ENCODE data around the gene FAM53A.
"Not testable (repeated sequence)": the region's sequence is repeated elsewhere in the genome, so short reads cannot be mapped to it uniquely, and the experiment has no call there.

FAM53A gene

DNA sequence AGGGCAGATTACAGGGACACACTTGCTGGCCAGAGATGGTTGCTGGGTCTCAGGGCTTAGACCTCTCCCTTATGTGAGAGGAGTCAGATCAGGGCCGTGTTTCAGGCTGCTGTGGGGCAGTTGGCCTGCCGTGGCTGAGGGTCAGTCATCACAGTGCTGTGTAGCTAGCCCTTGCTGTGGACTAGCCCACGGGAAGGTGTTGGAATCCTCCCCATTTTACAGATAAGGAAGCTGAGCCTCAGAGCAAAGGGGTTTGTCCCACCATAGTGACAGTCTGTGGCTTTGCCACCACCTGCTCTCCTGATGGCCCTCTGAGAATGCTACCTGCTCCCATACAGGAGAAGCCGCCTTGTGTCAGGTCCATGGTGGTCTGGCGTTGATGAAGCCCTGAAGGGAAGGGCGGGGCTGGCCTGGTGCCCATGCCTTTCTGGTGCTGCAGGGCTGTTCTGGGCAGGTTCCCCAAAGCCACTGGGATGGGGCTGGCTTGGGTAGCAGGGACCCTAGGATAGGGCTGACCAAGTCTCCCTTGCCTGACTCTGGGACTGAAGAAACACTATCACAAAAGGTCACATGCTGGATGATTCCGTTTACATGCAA, 2.4 kb upstream of the FAM53A start:
- in situ Hi-C loops (cut with MboI; ENCODE audit: low sequenced_read_pairs): no loop called here

- in situ Hi-C loops (cut with MboI; ENCODE audit: low sequenced_read_pairs): no loop called here
Measured at GRCh38 chr4:1685235-1686150, 1.4 kb upstream of the FAM53A start.

DNA sequence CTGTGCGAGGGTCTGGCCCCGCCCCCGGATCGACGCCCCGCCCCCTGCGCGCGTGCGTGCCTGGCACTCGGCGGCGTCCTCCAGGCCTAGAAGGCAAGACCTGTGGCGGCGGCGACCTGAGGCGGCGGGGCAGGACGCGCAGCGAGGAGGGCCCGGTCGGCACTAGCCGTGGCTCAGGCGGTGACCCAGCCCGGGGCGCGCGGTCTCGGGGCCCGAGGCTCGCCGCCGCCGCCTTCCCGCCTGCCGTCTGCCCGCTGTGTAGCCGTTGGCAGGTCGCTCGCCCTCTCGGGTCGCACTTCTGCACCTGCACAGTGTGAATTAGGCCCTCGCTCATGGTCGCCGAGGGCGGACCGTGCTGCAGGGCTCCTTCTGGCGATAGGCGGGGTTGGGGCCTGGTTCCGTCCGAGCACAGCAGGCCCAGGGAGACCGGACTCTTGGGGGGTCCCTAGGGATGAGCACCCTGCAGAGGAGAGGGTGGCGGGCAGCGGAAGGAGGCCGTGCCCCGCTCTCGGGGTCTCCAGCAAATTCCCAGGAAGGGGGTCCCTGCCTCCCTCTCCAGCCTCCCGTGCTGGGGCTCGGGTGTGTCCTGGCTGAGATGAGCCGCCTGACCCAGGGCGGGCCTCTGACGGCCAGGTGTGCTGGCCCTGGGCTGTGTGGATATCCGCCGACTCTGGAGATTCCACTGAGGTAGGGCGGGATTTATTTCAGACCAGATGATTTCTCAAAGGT, 557 bp upstream of the FAM53A start:
- in situ Hi-C loops (cut with MboI; ENCODE audit: low sequenced_read_pairs): no loop called here

DNA sequence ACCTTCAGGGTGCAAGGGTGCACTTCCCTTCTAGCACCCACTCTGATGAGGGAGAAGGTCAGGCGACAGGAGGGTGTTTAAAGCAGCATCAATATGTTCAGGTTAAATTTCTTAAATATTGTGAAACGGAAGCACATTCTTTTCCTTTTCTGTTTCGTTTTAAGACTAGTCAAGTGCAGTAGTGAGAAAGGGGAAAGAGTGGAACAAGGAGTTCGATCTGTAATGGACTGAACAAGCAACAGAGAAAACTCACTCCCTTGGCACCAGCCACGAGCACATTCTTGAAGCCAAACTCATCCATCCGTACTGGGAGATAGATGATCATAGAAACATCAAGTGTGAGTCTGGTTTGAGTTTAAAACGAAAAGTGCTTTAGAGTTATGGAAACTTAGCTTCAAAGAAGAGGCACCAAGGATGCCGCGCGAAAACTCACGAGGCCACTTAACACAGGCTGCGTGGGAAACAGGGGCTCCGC, 815 bp downstream of the FAM53A start:
- in situ Hi-C loops (cut with MboI; ENCODE audit: low sequenced_read_pairs): no loop called here

- in situ Hi-C loops (cut with MboI; ENCODE audit: low sequenced_read_pairs): no loop called here
Measured at GRCh38 chr4:1682860-1683259, 1.3 kb downstream of the FAM53A start.

DNA sequence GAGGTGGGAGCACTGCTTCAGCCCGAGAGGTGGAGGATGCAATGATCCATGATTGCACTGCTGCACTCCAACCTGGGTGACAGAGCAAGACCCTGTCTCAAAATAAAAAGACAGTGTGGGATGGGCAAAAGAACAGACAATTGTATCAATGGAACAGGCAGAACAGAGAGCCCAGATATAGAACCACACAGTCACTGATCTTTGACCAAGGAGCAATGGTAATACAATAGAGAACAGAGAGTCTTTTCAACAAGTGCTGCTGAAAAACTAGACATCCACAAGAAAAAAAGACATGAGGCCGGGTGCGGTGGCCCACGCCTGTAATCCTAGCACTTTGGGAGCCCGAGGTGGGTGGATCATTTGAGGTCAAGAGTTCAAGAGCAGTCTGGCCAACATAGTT, 5.9 kb downstream of the FAM53A start:
- in situ Hi-C loops (cut with MboI; ENCODE audit: low sequenced_read_pairs): no loop called here

DNA sequence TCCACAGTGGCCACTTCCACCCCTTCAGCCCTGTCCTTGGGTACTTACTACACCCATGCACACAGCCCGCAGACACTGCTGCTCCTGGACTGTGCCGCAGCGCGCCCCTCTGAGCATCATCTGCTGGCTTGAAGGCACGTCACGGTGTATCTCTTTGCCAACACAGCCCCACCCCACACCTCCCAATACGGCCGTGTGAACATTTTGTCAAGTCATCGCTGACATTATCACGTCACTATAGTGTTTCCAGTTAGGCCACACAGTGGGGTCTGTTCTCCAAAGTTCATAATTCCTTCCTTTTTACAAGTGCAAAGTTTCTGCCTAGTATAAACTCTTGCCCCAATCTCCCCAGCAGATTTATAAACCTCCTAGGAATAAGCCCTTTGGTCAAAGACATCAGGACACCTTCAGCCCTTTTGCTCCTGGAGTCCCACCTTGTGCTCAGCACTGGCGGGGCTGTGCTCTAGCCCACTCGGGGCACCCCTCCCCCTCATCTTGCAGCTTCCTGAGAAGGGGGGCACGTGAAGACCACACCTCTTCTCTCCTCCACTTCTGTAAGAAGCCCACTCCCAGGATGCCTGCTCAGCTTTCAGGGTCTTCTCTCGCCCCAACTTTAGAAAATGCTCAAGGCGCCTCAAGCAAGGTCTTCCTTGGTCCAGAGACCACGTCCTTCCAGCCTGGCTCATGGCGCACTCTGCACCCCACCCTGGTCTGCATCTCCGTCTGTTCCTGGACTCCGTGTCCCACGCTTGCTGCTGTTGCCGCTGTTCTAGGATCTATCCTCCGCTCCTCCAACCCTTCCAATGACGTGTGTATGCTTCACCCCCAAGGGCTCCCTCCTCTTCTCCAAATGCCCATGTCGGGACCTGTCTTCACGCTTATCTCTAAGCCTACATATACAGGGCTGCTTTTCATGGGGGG, 7.2 kb downstream of the FAM53A start:
- in situ Hi-C loops (cut with MboI; ENCODE audit: low sequenced_read_pairs): no loop called here

DNA sequence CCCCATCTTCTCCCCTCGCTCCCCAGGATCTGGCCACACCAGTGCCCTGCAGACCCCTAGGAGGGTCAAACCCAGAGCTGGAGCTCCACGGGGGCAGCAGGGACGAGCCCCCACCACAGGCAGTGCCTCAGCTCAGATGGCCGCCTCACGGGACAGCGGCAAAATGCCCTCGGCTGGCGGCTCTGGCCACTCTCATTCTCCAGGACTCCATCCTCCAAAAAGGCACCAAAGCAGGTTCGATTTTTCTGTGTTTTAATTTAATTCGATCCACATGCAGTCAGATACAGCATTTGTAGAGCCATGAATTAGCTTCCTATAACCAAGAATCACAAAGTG, 8.3 kb downstream of the FAM53A start:
- in situ Hi-C loops (cut with MboI; ENCODE audit: low sequenced_read_pairs): no loop called here

- in situ Hi-C loops (cut with MboI; ENCODE audit: low sequenced_read_pairs): no loop called here
Measured at GRCh38 chr4:1675136-1675801, 8.8 kb downstream of the FAM53A start.

GRCh38 chr4:1674682-1675081, 9.4 kb downstream of the FAM53A start:
- in situ Hi-C loops (cut with MboI; ENCODE audit: low sequenced_read_pairs): no loop called here

GRCh38 chr4:1673671-1674070, 10.4 kb downstream of the FAM53A start:
- in situ Hi-C loops (cut with MboI; ENCODE audit: low sequenced_read_pairs): no loop called here

- in situ Hi-C loops (cut with MboI; ENCODE audit: low sequenced_read_pairs): not testable (repeated sequence)
Measured at GRCh38 chr4:1671011-1671410, 13.1 kb downstream of the FAM53A start.

DNA sequence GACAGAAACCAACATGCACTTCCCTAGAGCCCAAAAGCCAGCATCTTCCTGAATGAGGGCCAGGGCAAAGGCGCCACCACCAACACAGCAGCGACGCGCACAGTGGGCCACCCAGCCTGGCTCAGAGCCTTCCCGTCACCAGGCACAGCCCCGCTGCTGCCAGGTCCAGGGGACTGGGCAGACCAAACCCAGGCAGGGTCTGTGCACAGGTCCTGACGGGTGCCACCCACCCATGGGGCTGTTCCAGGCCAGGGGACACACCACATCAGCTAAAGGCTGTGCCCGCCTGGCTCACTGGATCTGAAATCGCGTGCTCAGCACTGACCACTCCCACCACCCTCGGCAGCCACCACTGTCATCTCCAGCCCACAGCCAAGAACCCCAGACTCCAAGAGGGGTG, 13.8 kb downstream of the FAM53A start:
- in situ Hi-C loops (cut with MboI; ENCODE audit: low sequenced_read_pairs): no loop called here

DNA sequence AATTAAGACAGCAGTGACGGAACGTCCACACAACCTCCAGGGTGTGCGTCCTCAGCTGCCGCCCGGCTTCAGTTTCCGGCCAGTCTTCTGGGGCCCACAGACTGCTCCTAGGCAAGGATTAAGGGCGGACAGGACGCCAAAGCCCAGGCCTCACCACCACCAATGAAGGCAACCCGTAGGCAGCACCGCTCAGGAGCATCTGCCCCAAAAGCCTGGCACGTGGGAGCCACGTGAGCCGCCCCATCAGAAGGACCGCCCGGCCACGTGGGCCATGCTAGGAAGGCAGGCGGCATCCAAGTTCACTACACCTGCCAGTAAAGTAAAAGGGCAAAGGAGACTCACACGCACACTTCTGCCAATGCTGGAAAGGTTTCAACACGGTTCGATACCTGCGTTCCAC, 14.3 kb downstream of the FAM53A start:
- in situ Hi-C loops (cut with MboI; ENCODE audit: low sequenced_read_pairs): no loop called here

DNA sequence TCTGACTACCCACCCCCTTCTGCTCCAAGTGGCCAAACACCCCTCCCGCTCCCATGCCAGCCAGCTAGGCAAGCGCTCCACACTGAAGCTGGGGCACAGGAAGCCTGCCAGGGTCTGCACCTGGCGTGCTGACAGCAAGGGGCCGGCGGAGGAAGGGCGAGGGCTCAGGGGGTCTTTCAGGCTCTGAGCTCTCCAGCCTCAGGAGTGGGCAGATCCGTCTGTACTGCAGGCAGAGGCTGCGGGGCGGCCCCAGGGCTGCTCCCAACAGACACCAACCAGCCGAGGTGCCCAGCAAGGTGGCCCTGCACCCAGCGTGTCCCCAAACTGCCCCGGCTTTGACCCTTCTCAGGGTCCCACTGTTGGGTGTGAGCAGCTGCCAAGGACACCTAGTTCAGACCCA, 14.8 kb downstream of the FAM53A start:
- in situ Hi-C loops (cut with MboI; ENCODE audit: low sequenced_read_pairs): no loop called here

DNA sequence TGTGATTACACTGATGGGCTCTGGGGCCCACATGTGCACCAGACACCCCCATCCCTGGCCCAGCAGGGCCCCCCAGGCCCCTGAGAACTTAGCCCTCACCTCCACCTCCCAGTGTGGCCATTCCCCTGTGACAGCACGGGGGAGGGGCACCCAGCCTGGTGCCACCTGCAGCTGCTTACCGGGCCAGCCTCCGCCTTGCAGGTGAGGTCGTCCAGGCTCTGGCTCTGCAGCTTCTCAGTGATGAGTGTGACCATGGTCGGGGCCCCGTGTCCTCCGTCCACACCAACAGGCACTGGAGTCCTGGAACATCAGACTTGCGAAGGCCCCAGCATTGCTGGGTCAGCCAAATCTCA, 15.6 kb downstream of the FAM53A start:
- in situ Hi-C loops (cut with MboI; ENCODE audit: low sequenced_read_pairs): no loop called here

GRCh38 chr4:1667273-1667672, 16.8 kb downstream of the FAM53A start:
- in situ Hi-C loops (cut with MboI; ENCODE audit: low sequenced_read_pairs): no loop called here

- in situ Hi-C loops (cut with MboI; ENCODE audit: low sequenced_read_pairs): no loop called here
Measured at GRCh38 chr4:1666391-1666790, 17.7 kb downstream of the FAM53A start.

DNA sequence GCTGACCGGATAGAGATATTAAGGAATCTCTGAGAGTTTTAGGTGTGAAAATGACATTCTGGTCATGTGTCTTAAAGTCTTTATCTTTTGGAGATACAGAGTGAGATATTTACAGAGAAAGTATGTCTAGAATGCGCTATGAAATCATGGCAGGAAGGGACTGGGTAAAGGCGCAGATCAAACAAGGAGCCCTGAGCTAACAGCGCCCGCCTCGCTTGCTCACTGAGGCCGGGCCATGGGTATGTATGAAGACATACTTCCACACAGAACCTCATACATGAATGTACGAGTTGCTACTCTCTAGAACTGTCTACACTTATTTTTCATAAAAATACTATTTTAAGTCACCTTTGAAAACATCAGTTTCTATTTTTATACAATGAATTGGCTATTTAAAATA, 20.0 kb downstream of the FAM53A start:
- in situ Hi-C loops (cut with MboI; ENCODE audit: low sequenced_read_pairs): no loop called here

GRCh38 chr4:1663549-1663948, 20.6 kb downstream of the FAM53A start:
- in situ Hi-C loops (cut with MboI; ENCODE audit: low sequenced_read_pairs): no loop called here
